SK-N-MC (cell line): ENCODE results near the gene ZFAND3.

Source experiments
- EZH2 ChIP-seq: fragments of 200-600 bp; sonication (generic); IDR thresholded peaks from one replicate; pipeline ENCODE4 v1.6.1; 2017; ENCODE audit warnings: antibody characterized with exemption
- FOXP2 ChIP-seq: optimal IDR thresholded peaks from 2 replicates; pipeline ENCODE3; 2011; ENCODE audit warnings: mild to moderate bottlenecking, moderate library complexity; ENCODE audit not compliant: insufficient read depth; ENCODE audit errors: extremely low read length, control extremely low read depth
- POLR2AphosphoS5 ChIP-seq: IDR thresholded peaks from 2 replicates; pipeline ENCODE4 v1.6.1; 2012; ENCODE audit warnings: mild to moderate bottlenecking, low read depth, low read length, borderline replicate concordance

- no peak for TF ChIP-seq EZH2
- no peak for TF ChIP-seq POLR2AphosphoS5
- TF ChIP-seq FOXP2, result no peak
Observed at GRCh38 chr6:38086346-38086745, 266.8 kb downstream of the ZFAND3 start.
